D721Med (cell line): ENCODE measurements around the gene KLHL25.

Source experiments
- DNase-seq: peaks from one replicate; pipeline ENCODE4 v3.0.0; 2011; ENCODE audit warnings: low spot score; ENCODE audit not compliant: insufficient read length
- FAIRE-seq: peaks from 2 replicates; lab custom pipeline; 2011; peaks lifted over from hg19 to GRCh38; lab: Jason Lieb, UNC
- TF ChIP-seq, protein P1 (sequence below): IDR thresholded peaks from 2 replicates; pipeline ENCODE4 v1.5.1; 2012; ENCODE audit warnings: mild to moderate bottlenecking, control low read depth; ENCODE audit not compliant: insufficient read depth; ENCODE audit errors: missing control alignments

Gene KLHL25

GRCh38 chr15:85757939-85758654 lies 36.6 kb downstream of the KLHL25 start:
- DNase-seq (no peak), FAIRE-seq (no peak)
- TF ChIP-seq, protein P1, sequence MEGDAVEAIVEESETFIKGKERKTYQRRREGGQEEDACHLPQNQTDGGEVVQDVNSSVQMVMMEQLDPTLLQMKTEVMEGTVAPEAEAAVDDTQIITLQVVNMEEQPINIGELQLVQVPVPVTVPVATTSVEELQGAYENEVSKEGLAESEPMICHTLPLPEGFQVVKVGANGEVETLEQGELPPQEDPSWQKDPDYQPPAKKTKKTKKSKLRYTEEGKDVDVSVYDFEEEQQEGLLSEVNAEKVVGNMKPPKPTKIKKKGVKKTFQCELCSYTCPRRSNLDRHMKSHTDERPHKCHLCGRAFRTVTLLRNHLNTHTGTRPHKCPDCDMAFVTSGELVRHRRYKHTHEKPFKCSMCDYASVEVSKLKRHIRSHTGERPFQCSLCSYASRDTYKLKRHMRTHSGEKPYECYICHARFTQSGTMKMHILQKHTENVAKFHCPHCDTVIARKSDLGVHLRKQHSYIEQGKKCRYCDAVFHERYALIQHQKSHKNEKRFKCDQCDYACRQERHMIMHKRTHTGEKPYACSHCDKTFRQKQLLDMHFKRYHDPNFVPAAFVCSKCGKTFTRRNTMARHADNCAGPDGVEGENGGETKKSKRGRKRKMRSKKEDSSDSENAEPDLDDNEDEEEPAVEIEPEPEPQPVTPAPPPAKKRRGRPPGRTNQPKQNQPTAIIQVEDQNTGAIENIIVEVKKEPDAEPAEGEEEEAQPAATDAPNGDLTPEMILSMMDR: no peak

DNA sequence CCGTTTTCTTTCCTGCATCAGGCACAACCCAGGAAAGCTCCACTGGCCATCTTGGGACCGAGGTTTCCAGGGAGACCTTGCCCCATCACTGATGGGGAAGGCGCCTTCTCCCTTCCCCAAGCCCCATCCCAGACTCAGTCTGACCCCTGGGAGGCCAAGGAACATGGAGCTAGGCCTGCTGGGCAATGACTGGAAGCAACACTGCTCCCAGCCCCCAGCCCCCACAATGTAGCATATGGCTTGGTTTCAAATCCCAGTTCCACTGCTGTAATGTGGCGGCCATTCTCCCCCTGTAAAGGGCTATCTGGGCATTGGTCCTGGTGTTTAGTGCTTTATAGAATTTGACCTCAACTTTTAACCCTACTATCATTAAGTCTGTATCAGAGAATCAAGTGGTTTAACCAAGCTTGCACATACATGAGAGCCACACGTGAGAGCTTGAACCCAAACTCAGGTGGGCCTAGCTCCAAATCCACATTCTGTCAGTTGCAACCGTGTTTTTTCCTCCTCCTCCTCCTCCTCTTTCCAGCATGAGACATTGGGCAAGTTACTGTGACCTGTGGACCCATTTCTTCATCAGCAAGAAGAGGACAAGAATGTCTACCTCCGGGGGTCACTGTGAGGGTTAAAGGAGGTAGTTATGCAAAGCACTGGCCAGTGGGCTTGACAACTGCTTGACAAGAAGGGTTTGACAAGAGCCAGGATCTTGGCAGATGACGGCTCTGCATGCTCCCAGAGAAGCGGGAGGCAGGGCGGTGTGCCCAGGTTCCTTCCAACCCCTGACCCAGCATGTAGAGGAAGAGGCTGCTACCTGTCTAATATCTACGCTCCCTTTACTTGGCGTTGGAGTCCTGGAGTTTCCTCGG lies 37.4 kb downstream of the KLHL25 start:
- DNase-seq (no peak), FAIRE-seq (no peak)
- TF ChIP-seq, protein P1: no peak

DNA sequence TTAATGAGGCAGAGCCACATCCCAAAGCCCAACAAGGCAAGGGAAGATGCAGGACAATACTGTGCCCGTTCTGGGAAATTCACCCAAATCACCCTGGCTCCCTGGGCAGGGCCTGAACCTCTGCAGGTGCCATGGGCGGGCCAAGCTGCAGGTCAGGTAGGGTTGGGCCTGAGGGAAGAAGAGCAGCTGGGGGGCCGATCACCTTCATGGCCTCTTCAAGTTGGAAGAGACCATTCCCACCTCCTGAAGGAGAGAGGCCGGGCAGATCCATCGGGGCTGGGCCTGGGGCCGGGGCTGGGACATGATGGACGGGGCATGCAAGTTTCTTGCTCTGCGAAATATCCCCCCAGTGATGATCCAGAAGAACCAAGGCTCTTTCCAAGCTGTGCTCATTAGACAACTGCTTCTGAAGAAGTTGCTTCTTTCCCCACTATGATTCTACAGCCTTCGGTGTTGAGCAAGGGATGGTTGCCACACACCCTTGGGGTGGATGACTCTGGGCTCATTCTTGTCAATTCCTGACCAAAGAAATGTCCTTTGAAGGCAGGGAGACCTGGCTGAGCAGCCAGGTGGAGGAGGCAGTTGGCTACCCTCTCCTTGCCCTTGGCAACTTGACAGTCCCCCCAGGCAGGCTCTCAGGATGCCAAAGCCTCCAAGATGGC lies 38.2 kb downstream of the KLHL25 start:
- TF ChIP-seq, protein P1: no peak
- FAIRE-seq (no peak), DNase-seq (no peak)

- FAIRE-seq (no peak), DNase-seq (no peak)
- TF ChIP-seq, protein P1: no peak
Observed at GRCh38 chr15:85755942-85756341, 38.8 kb downstream of the KLHL25 start.

- FAIRE-seq (no peak), DNase-seq (no peak)
- TF ChIP-seq, protein P1: no peak
Observed at GRCh38 chr15:85755471-85755870, 39.3 kb downstream of the KLHL25 start.

- FAIRE-seq (no peak), DNase-seq (no peak)
- TF ChIP-seq, protein P1: no peak
Observed at GRCh38 chr15:85754989-85755388, 39.7 kb downstream of the KLHL25 start.
